SU-DHL-6 (cell line): ENCODE data around the gene OR5B21.

Experiments used
- H2AFZ ChIP-seq: fragments of 200-600 bp; sonication (generic); 2 replicates; pipeline ENCODE4 v1.6.1; 2014; ENCODE audit warnings: low read depth, mild to moderate bottlenecking, moderate library complexity, mixed read lengths, antibody characterized with exemption, low read length; ENCODE audit not compliant: severe bottlenecking
- H3F3A ChIP-seq: fragments of 200-600 bp; shearing (Covaris generic); 2 replicates; pipeline ENCODE4 v1.6.0; 2016; ENCODE audit warnings: antibody characterized with exemption, mild to moderate bottlenecking; ENCODE audit not compliant: insufficient read depth
- H3K27ac ChIP-seq: fragments of 200-600 bp; sonication (generic); 2 replicates; pipeline ENCODE4 v1.5.1; 2016; ENCODE audit warnings: low read depth, mild to moderate bottlenecking, low read length, moderate library complexity, mixed read lengths
- H3K27me3 ChIP-seq: fragments of 200-600 bp; sonication (generic), shearing (Covaris generic); 2 replicates; pipeline ENCODE4 v1.6.0; 2014; ENCODE audit warnings: mild to moderate bottlenecking, low read length
- H3K36me3 ChIP-seq: fragments of 200-600 bp; sonication (generic); 2 replicates; pipeline ENCODE4 v1.6.1; 2014; ENCODE audit warnings: mild to moderate bottlenecking, low read length, mixed read lengths
- H3K4me2 ChIP-seq: fragments of 300-600, 200-600 bp; shearing (Covaris generic), sonication (generic); 2 replicates; pipeline ENCODE4 v1.6.0; 2014; ENCODE audit warnings: low read length, low read depth, mild to moderate bottlenecking; ENCODE audit not compliant: poor library complexity, severe bottlenecking
- H3K4me3 ChIP-seq: fragments of 200-600 bp; sonication (generic); 2 replicates; pipeline ENCODE4 v1.5.1; 2014; ENCODE audit warnings: antibody characterized with exemption, low read length, mild to moderate bottlenecking, mixed read lengths; ENCODE audit not compliant: insufficient read depth, poor library complexity, severe bottlenecking
- H3K79me2 ChIP-seq: fragments of 200-600 bp; sonication (generic); 2 replicates; pipeline ENCODE4 v1.6.1; 2014; ENCODE audit warnings: mild to moderate bottlenecking, low read length, moderate library complexity; ENCODE audit not compliant: insufficient read depth
- H3K9ac ChIP-seq: fragments of 200-600 bp; sonication (generic); 2 replicates; pipeline ENCODE4 v1.7.0; 2014; ENCODE audit warnings: mild to moderate bottlenecking, low read length
- H3K9me2 ChIP-seq: fragments of 200-600 bp; sonication (generic); replicated peaks from 2 replicates; pipeline ENCODE4 v1.6.1; 2014; ENCODE audit warnings: low read length; ENCODE audit not compliant: insufficient read depth
- H3K9me3 ChIP-seq: fragments of 200-600 bp; sonication (generic); 2 replicates; pipeline ENCODE4 v1.6.1; 2014; ENCODE audit warnings: low read length, mixed read lengths; ENCODE audit not compliant: insufficient read depth
- H4K20me1 ChIP-seq: fragments of 200-600 bp; sonication (generic); 2 replicates; pipeline ENCODE4 v1.6.1; 2014; ENCODE audit warnings: low read depth, mild to moderate bottlenecking, antibody characterized with exemption, low read length, moderate library complexity, mixed read lengths
- EZH2phosphoT487 ChIP-seq: fragments of 200-600 bp; sonication (generic), shearing (Covaris generic); conservative IDR thresholded peaks from 2 replicates; pipeline ENCODE4 v1.6.1; 2018; ENCODE audit warnings: mild to moderate bottlenecking, antibody characterized with exemption, low read length, moderate library complexity, mixed read lengths
- TF ChIP-seq, protein P1 (sequence below): fragments of 200-600 bp; sonication (generic); IDR thresholded peaks from one replicate; pipeline ENCODE4 v1.5.1; 2017; ENCODE audit warnings: antibody characterized with exemption, mild to moderate bottlenecking, low read length, moderate library complexity; ENCODE audit not compliant: insufficient read depth, poor library complexity, severe bottlenecking

OR5B21 gene

DNA sequence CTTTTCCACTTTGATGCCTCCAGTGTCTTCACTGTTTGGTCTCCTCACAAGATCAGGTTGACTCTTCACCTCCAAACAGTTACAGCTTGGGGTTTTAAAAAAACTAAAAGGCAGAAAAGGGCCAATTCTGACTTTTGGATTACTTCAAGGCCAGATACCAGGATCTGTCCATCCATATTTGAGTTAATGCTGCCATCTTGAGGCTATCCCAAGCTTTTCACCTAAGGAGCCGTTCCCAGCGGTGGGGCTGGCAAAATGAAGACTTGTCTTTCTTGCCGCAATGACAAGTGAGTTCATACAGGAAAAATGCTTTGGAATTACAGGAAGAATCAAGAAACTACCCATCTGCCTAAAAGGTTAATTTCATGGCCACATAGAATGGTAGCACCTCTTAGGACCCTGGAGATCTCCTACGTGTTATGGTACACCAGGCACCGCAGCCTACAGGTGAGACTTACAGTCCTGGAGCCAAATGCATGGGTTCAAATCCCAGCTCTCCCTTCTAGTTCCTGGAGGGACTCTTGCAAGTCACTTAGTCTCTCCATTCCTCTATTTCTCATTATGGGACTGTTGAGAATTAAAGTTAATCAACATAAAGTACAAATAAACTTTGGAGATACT, 6.0 kb upstream of the OR5B21 start:
- Histone ChIP-seq H3K79me2 (no peaks in the 10 kb centered on the region), H2AFZ (no peak overlapping the region), H3K9ac (no peak overlapping the region), H3K27ac (no peak overlapping the region), H4K20me1 (no peaks in the 10 kb centered on the region), H3K9me3 (no peaks in the 10 kb centered on the region), H3K9me2 (no peaks in the 10 kb centered on the region), H3F3A (no peaks in the 10 kb centered on the region), H3K27me3 (no peaks in the 10 kb centered on the region), H3K36me3 (no peaks in the 10 kb centered on the region), H3K4me2 (no peak overlapping the region), H3K4me3 (no peak overlapping the region)
- TF ChIP-seq EZH2phosphoT487 = no peak
- TF ChIP-seq, protein P1, sequence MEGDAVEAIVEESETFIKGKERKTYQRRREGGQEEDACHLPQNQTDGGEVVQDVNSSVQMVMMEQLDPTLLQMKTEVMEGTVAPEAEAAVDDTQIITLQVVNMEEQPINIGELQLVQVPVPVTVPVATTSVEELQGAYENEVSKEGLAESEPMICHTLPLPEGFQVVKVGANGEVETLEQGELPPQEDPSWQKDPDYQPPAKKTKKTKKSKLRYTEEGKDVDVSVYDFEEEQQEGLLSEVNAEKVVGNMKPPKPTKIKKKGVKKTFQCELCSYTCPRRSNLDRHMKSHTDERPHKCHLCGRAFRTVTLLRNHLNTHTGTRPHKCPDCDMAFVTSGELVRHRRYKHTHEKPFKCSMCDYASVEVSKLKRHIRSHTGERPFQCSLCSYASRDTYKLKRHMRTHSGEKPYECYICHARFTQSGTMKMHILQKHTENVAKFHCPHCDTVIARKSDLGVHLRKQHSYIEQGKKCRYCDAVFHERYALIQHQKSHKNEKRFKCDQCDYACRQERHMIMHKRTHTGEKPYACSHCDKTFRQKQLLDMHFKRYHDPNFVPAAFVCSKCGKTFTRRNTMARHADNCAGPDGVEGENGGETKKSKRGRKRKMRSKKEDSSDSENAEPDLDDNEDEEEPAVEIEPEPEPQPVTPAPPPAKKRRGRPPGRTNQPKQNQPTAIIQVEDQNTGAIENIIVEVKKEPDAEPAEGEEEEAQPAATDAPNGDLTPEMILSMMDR = no peak

DNA sequence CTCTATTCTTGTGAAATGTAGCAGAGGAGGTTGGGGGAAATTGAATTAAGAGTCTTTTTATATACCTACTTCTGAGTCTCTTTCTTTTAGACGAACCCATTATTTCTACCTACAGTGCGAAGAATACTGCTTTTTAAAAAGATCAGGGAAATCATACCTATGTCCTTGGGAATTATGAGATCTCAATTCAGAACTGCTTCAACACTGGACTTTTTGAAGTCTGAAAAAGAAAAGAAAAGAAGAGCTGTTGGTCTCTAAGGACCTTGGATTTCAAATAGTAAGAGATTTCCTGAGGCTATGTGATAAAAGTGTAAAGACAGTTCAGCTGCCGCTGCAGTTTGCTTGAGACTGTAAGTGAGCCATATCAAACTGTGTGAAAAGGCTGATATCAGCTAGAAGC, 3.7 kb upstream of the OR5B21 start:
- H3K4me3 ChIP-seq = no peak overlapping the region
- H3K36me3 ChIP-seq = no peaks in the 10 kb centered on the region
- TF ChIP-seq, protein P1 = no peak
- TF ChIP-seq EZH2phosphoT487 = no peak
- no peaks in the 10 kb centered on the region for H3K27me3 ChIP-seq
- no peaks in the 10 kb centered on the region for H3K79me2 ChIP-seq
- no peak overlapping the region for H3K27ac ChIP-seq
- H3K9me3 ChIP-seq = no peaks in the 10 kb centered on the region
- H3K9ac ChIP-seq = no peak overlapping the region
- no peak overlapping the region for H3K4me2 ChIP-seq
- no peak overlapping the region for H2AFZ ChIP-seq
- H3F3A ChIP-seq = no peaks in the 10 kb centered on the region
- H3K9me2 ChIP-seq = no peaks in the 10 kb centered on the region
- H4K20me1 ChIP-seq = no peaks in the 10 kb centered on the region

DNA sequence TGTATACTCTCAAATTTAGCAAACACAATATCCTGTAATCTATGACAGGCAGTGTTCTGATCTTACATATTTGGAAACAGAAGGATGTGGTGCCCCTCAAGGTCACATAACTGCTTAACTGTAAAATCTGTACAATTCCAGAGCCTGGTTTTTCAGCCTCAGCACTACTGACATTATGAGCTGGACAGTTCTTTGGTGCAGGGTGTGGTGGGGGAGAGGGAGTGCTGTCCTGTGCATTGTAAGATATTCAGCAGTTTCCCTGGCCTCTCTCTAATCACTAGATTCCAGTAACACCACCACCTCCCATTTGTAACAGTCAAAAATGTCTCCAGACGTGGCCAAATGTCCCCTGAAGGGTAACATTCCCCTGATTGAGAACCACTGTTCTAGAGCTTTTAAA, 1.8 kb upstream of the OR5B21 start:
- Histone ChIP-seq H3K36me3 (no peaks in the 10 kb centered on the region), H2AFZ (no peak overlapping the region), H3K27me3 (no peaks in the 10 kb centered on the region), H3K79me2 (no peaks in the 10 kb centered on the region), H3K9me3 (no peaks in the 10 kb centered on the region), H3K9me2 (no peaks in the 10 kb centered on the region), H3F3A (no peaks in the 10 kb centered on the region), H4K20me1 (no peaks in the 10 kb centered on the region), H3K9ac (no peak overlapping the region), H3K4me2 (no peak overlapping the region), H3K27ac (no peak overlapping the region), H3K4me3 (no peak overlapping the region)
- TF ChIP-seq, protein P1 = no peak
- no peak for TF ChIP-seq EZH2phosphoT487
